GM18951 (cell line): ENCODE measurements around the gene ADK.
"Not testable (repeated sequence)": the region's sequence is repeated elsewhere in the genome, so short reads cannot be mapped to it uniquely, and the experiment has no call there.

ENCODE experiments used
- POLR2A ChIP-seq: IDR thresholded peaks from 4 replicates; pipeline ENCODE4 v1.6.1; 2011; ENCODE audit warnings: mild to moderate bottlenecking; ENCODE audit not compliant: insufficient read length, insufficient read depth; ENCODE audit errors: extremely low read depth
- in situ Hi-C: fragments of 300-500 bp; cut with MboI; formaldehyde crosslinking; loops from one replicate; pipeline ENCODE4 v1.12.0; 2022; ENCODE audit warnings: low sequenced_read_pairs, mixed read lengths, inconsistent platforms; ENCODE audit not compliant: unreplicated experiment

ADK gene

GRCh38 chr10:74525885-74526284 is 374.9 kb downstream of the ADK start:
- in situ Hi-C loops: no loop called here
- TF ChIP-seq POLR2A: no peak

- in situ Hi-C loops: not testable (repeated sequence)
Measured at GRCh38 chr10:74527611-74528010, 376.6 kb downstream of the ADK start.

DNA sequence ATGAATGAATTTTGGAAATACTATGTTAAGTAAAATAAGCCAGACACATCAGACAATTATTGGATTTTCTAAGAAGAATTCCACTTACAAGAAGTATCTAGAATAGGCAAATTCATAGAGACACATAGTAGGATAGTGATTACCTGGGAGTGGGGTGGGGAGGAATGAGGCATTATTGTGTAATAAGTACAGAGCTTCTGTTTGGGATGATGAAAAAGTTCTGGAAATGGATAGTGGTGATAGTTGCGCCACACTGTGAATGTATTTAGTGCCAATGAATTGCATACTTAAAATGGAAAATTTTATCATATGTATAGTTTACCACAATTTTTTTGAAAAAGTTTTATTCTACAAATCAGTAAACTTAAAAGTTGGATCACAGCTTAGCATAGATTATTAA is 378.2 kb downstream of the ADK start:
- in situ Hi-C loops: no loop called here
- TF ChIP-seq POLR2A: no peak

DNA sequence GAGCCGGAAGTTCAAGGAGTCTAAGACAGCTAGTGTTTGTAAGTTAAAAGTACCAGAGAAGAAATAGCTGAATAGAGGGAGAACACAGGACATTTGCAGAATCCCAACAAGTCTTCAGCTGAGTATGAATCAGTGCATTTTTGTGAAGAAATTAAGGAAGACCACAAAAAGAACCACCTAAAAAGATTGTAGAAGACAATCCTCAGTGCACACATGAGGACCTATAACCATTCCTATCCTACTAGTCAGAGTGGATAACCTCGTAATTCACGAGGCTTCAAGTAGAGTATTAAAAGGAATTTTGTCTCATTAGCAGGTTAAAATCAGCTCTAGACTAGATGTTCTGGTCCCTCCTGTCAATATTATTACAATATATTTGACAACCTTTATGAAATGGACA is 380.0 kb downstream of the ADK start:
- TF ChIP-seq POLR2A: no peak
- in situ Hi-C loops: no loop called here

DNA sequence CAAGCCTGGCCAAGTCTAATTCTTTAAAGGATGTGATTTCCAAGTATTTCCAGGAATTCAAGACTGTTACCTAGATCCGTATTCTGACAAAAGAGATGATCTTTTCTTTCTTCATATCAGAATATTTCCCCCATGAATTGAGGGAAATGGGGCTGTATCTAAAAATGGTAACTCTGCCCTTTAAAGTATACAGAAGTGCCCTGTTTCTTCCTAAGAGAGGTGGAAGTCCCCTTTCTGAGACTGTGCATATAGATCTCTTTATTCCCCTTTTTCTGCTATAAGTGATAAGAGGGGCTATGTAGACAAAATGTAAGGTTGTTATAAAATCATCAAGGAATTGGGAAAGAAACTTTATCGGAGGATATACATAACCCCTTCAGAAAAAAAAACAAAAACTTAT is 388.3 kb downstream of the ADK start:
- in situ Hi-C loops: no loop called here
- no peak for TF ChIP-seq POLR2A

- no peak for TF ChIP-seq POLR2A
- in situ Hi-C loops: no loop called here
Measured at GRCh38 chr10:74541375-74541774, 390.4 kb downstream of the ADK start.

- no peak for TF ChIP-seq POLR2A
- in situ Hi-C loops: no loop called here
Measured at GRCh38 chr10:74542077-74542476, 391.1 kb downstream of the ADK start.

- in situ Hi-C loops: no loop called here
- TF ChIP-seq POLR2A: no peak
Measured at GRCh38 chr10:74543276-74543675, 392.3 kb downstream of the ADK start.

GRCh38 chr10:74544106-74544505 is 393.1 kb downstream of the ADK start:
- in situ Hi-C loops: no loop called here
- TF ChIP-seq POLR2A: no peak

DNA sequence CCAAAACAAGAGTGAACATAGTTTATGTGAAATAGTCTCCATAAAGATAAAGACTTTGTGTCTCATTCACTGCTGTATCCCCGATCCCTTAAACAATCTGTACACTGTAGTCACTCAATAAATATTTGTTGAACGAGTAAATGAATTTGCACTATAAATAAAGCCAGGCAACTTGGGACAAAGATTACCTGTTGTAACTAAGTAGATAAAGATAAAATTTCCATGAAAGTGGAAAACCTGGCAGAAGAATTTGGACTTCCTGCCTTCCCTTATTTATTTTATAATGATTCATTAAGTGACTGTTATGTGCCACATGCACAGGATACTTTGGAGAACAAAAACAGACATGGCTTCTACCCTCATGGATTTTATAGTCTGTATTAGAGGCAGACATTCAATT is 397.7 kb downstream of the ADK start:
- no peak for TF ChIP-seq POLR2A
- in situ Hi-C loops: no loop called here

- in situ Hi-C loops: no loop called here
- TF ChIP-seq POLR2A: no peak
Measured at GRCh38 chr10:74556072-74556705, 405.2 kb downstream of the ADK start.

- TF ChIP-seq POLR2A: no peak
- in situ Hi-C loops: no loop called here
Measured at GRCh38 chr10:74557098-74557497, 406.1 kb downstream of the ADK start.

DNA sequence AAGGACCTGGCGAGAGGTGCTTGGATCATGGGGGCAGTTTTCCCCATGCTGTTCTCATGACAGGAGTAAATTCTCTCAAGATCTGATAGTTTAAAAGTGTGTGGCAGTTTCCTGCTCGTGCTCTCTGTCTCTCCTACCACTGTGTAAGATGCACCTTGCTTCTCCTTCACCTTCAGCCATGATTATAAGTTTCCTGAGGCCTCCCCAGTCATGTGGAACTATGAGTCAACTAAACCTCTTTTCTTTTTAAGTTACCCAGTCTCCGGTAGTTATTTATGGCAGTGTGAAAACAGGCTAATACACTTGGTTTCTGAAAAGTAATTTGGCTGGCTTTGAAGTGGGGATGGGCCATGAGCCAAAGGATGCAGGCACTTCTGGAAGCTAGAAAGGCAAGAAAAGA is 407.4 kb downstream of the ADK start:
- no peak for TF ChIP-seq POLR2A
- in situ Hi-C loops: no loop called here

- in situ Hi-C loops: no loop called here
- TF ChIP-seq POLR2A: no peak
Measured at GRCh38 chr10:74558897-74559296, 407.9 kb downstream of the ADK start.

GRCh38 chr10:74568896-74569295 is 417.9 kb downstream of the ADK start:
- in situ Hi-C loops: not testable (repeated sequence)

DNA sequence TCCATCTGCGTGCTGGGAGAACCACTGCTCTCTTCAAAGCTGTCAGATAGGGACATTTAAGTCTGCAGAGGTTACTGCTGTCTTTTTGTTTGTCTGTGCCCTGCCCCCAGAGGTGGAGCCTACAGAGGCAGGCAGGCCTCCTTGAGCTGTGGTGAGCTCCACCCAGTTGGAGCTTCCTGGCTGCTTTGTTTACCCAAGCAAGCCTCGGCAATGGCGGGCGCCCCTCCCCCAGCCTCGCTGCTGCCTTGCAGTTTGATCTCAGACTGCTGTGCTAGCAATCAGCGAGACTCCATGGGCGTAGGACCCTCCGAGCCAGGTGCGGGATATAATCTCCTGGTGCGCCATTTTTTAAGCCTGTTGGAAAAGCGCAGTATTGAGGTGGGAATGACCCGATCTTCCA is 422.5 kb downstream of the ADK start:
- in situ Hi-C loops: not testable (repeated sequence)
